WERI-Rb-1 (cell line): Measurements from ENCODE around the gene DSCAM.

Source experiments
- DNase-seq: peaks from one replicate; pipeline ENCODE4 v3.0.0-alpha.2; 2020
- H3K27ac ChIP-seq: fragments of 250-450 bp; sonication (Bioruptor Pico); 2 replicates; pipeline ENCODE4 v1.5.1; 2020; ENCODE audit warnings: mild to moderate bottlenecking, moderate library complexity
- H3K27me3 ChIP-seq: fragments of 250-450 bp; sonication (Bioruptor Pico); 2 replicates; pipeline ENCODE4 v1.5.1; 2021; ENCODE audit warnings: mild to moderate bottlenecking, low read depth, moderate library complexity; ENCODE audit not compliant: insufficient read depth, severe bottlenecking
- H3K36me3 ChIP-seq: fragments of 250-450 bp; sonication (Bioruptor Pico); 2 replicates; pipeline ENCODE4 v1.5.1; 2020; ENCODE audit warnings: mild to moderate bottlenecking, moderate library complexity
- H3K4me3 ChIP-seq: 2 replicates; pipeline ENCODE4 v1.5.1; 2011; ENCODE audit warnings: low read depth, mild to moderate bottlenecking, control low read depth, low read length
- H3K9me3 ChIP-seq: fragments of 250-450 bp; sonication (Bioruptor Pico); 2 replicates; pipeline ENCODE4 v1.5.1; 2021; ENCODE audit warnings: mild to moderate bottlenecking, moderate library complexity; ENCODE audit not compliant: severe bottlenecking
- CTCF ChIP-seq: IDR thresholded peaks from 2 replicates; pipeline ENCODE4 v1.5.1; 2011; ENCODE audit warnings: low read depth, mild to moderate bottlenecking, control low read depth, inconsistent platforms, low read length

Gene DSCAM

DNA sequence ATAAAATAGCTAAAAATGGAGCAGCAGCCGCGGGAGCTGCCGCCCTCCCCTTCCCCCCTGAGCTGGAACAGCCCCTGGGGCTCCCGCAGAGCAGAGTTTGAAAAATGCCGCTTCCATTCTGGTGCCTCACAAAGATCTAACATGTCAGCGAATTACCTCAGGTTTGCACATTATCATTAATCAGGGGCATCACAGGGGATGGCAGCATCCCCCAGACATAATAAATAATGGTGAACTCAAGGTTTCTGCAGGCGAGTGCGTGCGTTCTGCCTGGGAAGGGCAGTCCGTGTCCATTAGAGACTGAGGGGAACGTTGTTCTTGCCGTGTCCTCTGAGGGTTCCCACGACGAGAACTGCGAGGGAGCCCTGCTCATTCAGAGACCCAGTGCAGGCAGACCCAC, 372.4 kb downstream of the DSCAM start:
- H3K27me3 ChIP-seq: no peaks in the 10 kb centered on the region
- H3K27ac ChIP-seq: no peak overlapping the region
- no peaks in the 10 kb centered on the region for H3K36me3 ChIP-seq
- no peak overlapping the region for H3K4me3 ChIP-seq
- no peak for DNase-seq
- peaks cover 2% of the 10 kb centered on the region for H3K9me3 ChIP-seq
- no peak for TF ChIP-seq CTCF

- DNase-seq: no peak
- Histone ChIP-seq H3K27me3 (no peaks in the 10 kb centered on the region), H3K4me3 (no peak overlapping the region), H3K27ac (no peak overlapping the region), H3K9me3 (no peaks in the 10 kb centered on the region), H3K36me3 (no peaks in the 10 kb centered on the region)
- TF ChIP-seq CTCF: no peak
Measured at GRCh38 chr21:40472013-40472412, 374.9 kb downstream of the DSCAM start.

GRCh38 chr21:40471103-40471502, 375.9 kb downstream of the DSCAM start:
- Histone ChIP-seq H3K9me3 (no peaks in the 10 kb centered on the region), H3K36me3 (no peaks in the 10 kb centered on the region), H3K27ac (no peak overlapping the region), H3K27me3 (no peaks in the 10 kb centered on the region), H3K4me3 (no peak overlapping the region)
- no peak for DNase-seq
- no peak for TF ChIP-seq CTCF

- peak; percentile 14 for DNase-seq
- Histone ChIP-seq H3K36me3 (no peaks in the 10 kb centered on the region), H3K9me3 (no peaks in the 10 kb centered on the region), H3K27ac (no peak overlapping the region), H3K27me3 (no peaks in the 10 kb centered on the region), H3K4me3 (no peak overlapping the region)
- no peak for TF ChIP-seq CTCF
Measured at GRCh38 chr21:40466893-40467483, 380.0 kb downstream of the DSCAM start.

- H3K9me3 ChIP-seq: no peaks in the 10 kb centered on the region
- no peaks in the 10 kb centered on the region for H3K36me3 ChIP-seq
- DNase-seq: no peak
- no peak for TF ChIP-seq CTCF
- H3K27ac ChIP-seq: no peak overlapping the region
- no peaks in the 10 kb centered on the region for H3K27me3 ChIP-seq
- H3K4me3 ChIP-seq: no peak overlapping the region
Measured at GRCh38 chr21:40465382-40465781, 381.6 kb downstream of the DSCAM start.

DNA sequence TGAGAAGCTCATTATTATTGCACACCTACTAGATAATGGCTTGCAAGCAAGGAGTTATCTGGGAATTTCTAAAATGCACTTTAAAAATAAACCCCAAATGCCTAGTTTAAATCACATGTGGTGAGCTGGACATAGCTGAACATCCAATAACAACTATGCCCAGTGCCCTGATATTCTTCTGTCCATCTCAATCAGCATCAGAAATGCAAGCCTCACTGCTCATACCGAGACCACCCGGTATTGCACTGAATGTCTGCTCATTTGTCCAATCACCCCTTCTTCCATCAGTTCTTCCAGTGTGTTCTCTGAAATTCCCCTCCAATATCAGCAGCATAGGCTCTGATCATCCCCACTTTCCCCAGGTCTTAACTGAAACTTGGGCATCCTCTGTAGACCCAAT, 383.8 kb downstream of the DSCAM start:
- no peak for DNase-seq
- Histone ChIP-seq H3K27me3 (no peaks in the 10 kb centered on the region), H3K36me3 (no peaks in the 10 kb centered on the region), H3K4me3 (no peak overlapping the region), H3K27ac (no peak overlapping the region), H3K9me3 (no peaks in the 10 kb centered on the region)
- TF ChIP-seq CTCF: no peak
